H9 (cell line): ENCODE measurements around the gene LRRC28. TPM values are rescaled to one million over a fixed set of nuclear protein-coding genes. Genes with fewer than 3 reads are reported as not detected.

Experiments used
- DNase-seq: peaks from one replicate; pipeline ENCODE4 v3.0.0-alpha.2; 2017
- H2AFZ ChIP-seq: one replicate; pipeline ENCODE4 v1.6.1; 2013; ENCODE audit warnings: mild to moderate bottlenecking, low read length, control low read depth, moderate library complexity
- H2AK5ac ChIP-seq: 2 replicates; pipeline ENCODE4 v1.6.1; 2013; ENCODE audit warnings: low read length, control low read depth, mixed read lengths; ENCODE audit not compliant: insufficient read length
- H2BK120ac ChIP-seq: one replicate; pipeline ENCODE4 v1.6.1; 2013; ENCODE audit warnings: low read depth, mild to moderate bottlenecking, low read length, control low read depth, inconsistent platforms; ENCODE audit not compliant: poor library complexity, severe bottlenecking
- H2BK12ac ChIP-seq: 2 replicates; pipeline ENCODE4 v1.6.1; 2013; ENCODE audit warnings: low read length, control low read depth, mixed read lengths, low read depth; ENCODE audit not compliant: insufficient read length
- H2BK15ac ChIP-seq: 2 replicates; pipeline ENCODE4 v1.6.1; 2013; ENCODE audit warnings: low read depth, low read length, control low read depth
- H2BK20ac ChIP-seq: one replicate; pipeline ENCODE4 v1.6.1; 2013; ENCODE audit warnings: low read depth, mild to moderate bottlenecking, low read length, control low read depth, inconsistent platforms; ENCODE audit not compliant: poor library complexity, severe bottlenecking
- H2BK5ac ChIP-seq: 2 replicates; pipeline ENCODE4 v1.6.1; 2013; ENCODE audit warnings: low read length, control low read depth, mixed read lengths; ENCODE audit not compliant: insufficient read length
- H3K14ac ChIP-seq: 2 replicates; pipeline ENCODE4 v1.6.1; 2013; ENCODE audit warnings: low read length, control low read depth; ENCODE audit not compliant: insufficient read depth
- H3K18ac ChIP-seq: 2 replicates; pipeline ENCODE4 v1.6.1; 2013; ENCODE audit warnings: low read depth, mild to moderate bottlenecking, mixed read lengths, low read length, control low read depth; ENCODE audit not compliant: insufficient read length
- H3K23ac ChIP-seq: 2 replicates; pipeline ENCODE4 v1.6.1; 2013; ENCODE audit warnings: low read length, control low read depth, mixed read lengths, low read depth; ENCODE audit not compliant: insufficient read length
- H3K23me2 ChIP-seq: 2 replicates; pipeline ENCODE4 v1.6.1; 2013; ENCODE audit warnings: low read depth, mild to moderate bottlenecking, mixed read lengths, low read length, control low read depth; ENCODE audit not compliant: insufficient read length, poor library complexity, severe bottlenecking
- H3K27ac ChIP-seq: 2 replicates; pipeline ENCODE4 v1.5.1; 2013; ENCODE audit warnings: low read length, control low read depth, mixed read lengths, low read depth; ENCODE audit not compliant: insufficient read length
- H3K27me3 ChIP-seq: 2 replicates; pipeline ENCODE4 v1.6.1; 2013; ENCODE audit warnings: low read length, control low read depth, inconsistent platforms; ENCODE audit not compliant: insufficient read depth
- H3K4ac ChIP-seq: 2 replicates; pipeline ENCODE4 v1.6.1; 2013; ENCODE audit warnings: low read depth, mild to moderate bottlenecking, control low read depth, inconsistent platforms, low read length, moderate library complexity
- H3K4me1 ChIP-seq: 2 replicates; pipeline ENCODE4 v1.6.1; 2013; ENCODE audit warnings: low read length, control low read depth, inconsistent platforms; ENCODE audit not compliant: insufficient read depth
- H3K4me2 ChIP-seq: 2 replicates; pipeline ENCODE4 v1.6.1; 2013; ENCODE audit warnings: low read length, control low read depth, mixed read lengths; ENCODE audit not compliant: insufficient read length, insufficient read depth
- H3K56ac ChIP-seq: 2 replicates; pipeline ENCODE4 v1.6.1; 2013; ENCODE audit warnings: low read depth, mild to moderate bottlenecking, mixed read lengths, low read length, control low read depth; ENCODE audit not compliant: insufficient read length
- H3K79me1 ChIP-seq: 2 replicates; pipeline ENCODE4 v1.6.1; 2013; ENCODE audit warnings: low read depth, mild to moderate bottlenecking, moderate library complexity, low read length, control low read depth, inconsistent platforms; ENCODE audit not compliant: insufficient read depth, poor library complexity, severe bottlenecking
- H3K79me2 ChIP-seq: 2 replicates; pipeline ENCODE4 v1.6.1; 2013; ENCODE audit warnings: low read length, control low read depth, inconsistent platforms; ENCODE audit not compliant: insufficient read depth
- H3K9ac ChIP-seq: 2 replicates; pipeline ENCODE4 v1.6.1; 2013; ENCODE audit warnings: low read length, control low read depth, mixed read lengths; ENCODE audit not compliant: insufficient read length; ENCODE audit errors: extremely low read depth
- H3K9me3 ChIP-seq: one replicate; pipeline ENCODE4 v1.6.1; 2013; ENCODE audit warnings: low read depth, low read length, inconsistent platforms; ENCODE audit not compliant: control insufficient read depth
- H3T11ph ChIP-seq: one replicate; pipeline ENCODE4 v1.6.1; 2013; ENCODE audit warnings: mild to moderate bottlenecking, low read length, control low read depth, inconsistent platforms
- H4K20me1 ChIP-seq: one replicate; pipeline ENCODE4 v1.6.1; 2013; ENCODE audit not compliant: control insufficient read depth, insufficient read length, insufficient read depth
- H4K5ac ChIP-seq: 2 replicates; pipeline ENCODE4 v1.6.1; 2013; ENCODE audit warnings: low read depth, mild to moderate bottlenecking, mixed read lengths, low read length, control low read depth; ENCODE audit not compliant: insufficient read length
- H4K8ac ChIP-seq: replicated peaks from 2 replicates; pipeline ENCODE4 v1.6.1; 2013; ENCODE audit warnings: low read length, control low read depth, mixed read lengths, low read depth; ENCODE audit not compliant: insufficient read length
- H4K91ac ChIP-seq: 2 replicates; pipeline ENCODE4 v1.6.1; 2013; ENCODE audit warnings: low read depth, mild to moderate bottlenecking, moderate library complexity, mixed read lengths, low read length, control low read depth; ENCODE audit not compliant: insufficient read length
- H3K27ac Mint-ChIP-seq, 3 experiments: 2 replicates in 2 of 3; 3 replicates in 1 of 3; pipeline ENCODE4 v1.8.0; 2020 to 2021; ENCODE audit warnings: mixed read lengths in 3 of 3, mild to moderate bottlenecking in 1 of 3, moderate library complexity in 1 of 3
- H3K27me3 Mint-ChIP-seq: 2 replicates; pipeline ENCODE4 v1.8.0; 2021; ENCODE audit warnings: low read depth, mild to moderate bottlenecking, moderate library complexity, mixed read lengths
- H3K36me3 Mint-ChIP-seq, 3 experiments: 2 replicates in 2 of 3; 3 replicates in 1 of 3; pipeline ENCODE4 v1.8.0; 2020 to 2021; ENCODE audit warnings: low read depth in 3 of 3, mixed read lengths in 3 of 3; ENCODE audit not compliant: insufficient read depth in 1 of 3
- H3K4me1 Mint-ChIP-seq, 2 experiments: 2 replicates each; pipeline ENCODE4 v1.8.0; 2020; ENCODE audit warnings: mixed read lengths in 2 of 2
- H3K4me3 Mint-ChIP-seq, 2 experiments: 2 replicates in 1 of 2; 3 replicates in 1 of 2; pipeline ENCODE4 v1.8.0; 2020 to 2021; ENCODE audit warnings: mild to moderate bottlenecking in 2 of 2, mixed read lengths in 2 of 2, moderate library complexity in 1 of 2
- H3K9me3 Mint-ChIP-seq, 2 experiments: 2 replicates in 1 of 2; 3 replicates in 1 of 2; pipeline ENCODE4 v1.8.0; 2020; ENCODE audit warnings: mild to moderate bottlenecking in 2 of 2, mixed read lengths in 2 of 2, moderate library complexity in 1 of 2
- CTCF ChIP-seq: fragments of 200-600 bp; sonication (generic); conservative IDR thresholded peaks from 3 replicates; pipeline ENCODE4 v1.8.0; 2021; ENCODE audit warnings: antibody characterized with exemption, mild to moderate bottlenecking
- WGBS: extraction: QIAGEN DNeasy Blood & Tissue Kit; methylation state at CpG from one replicate; pipeline ENCODE4 v1.1.7; 2013; ENCODE audit warnings: missing lambda C conversion rate, low lambda C conversion rate, mixed read lengths; ENCODE audit not compliant: insufficient read length; ENCODE audit errors: extremely low coverage; 5-methylcytosine and 5-hydroxymethylcytosine counted together
- total RNA-seq: library from RNA; stranded (reverse); gene quantifications from 2 replicates; pipeline ENCODE4 v1.2.1, GENCODE V29; 2021

LRRC28 gene
- total RNA-seq, 1 experiment from 2014 or later = 17.6 TPM

GRCh38 chr15:99421172-99421656 is 169.9 kb downstream of the LRRC28 start:
- Mint-ChIP-seq H3K27me3 (no peaks in the 10 kb centered on the region; the same call in none of the 2 replicates), H3K4me3 (no peak overlapping the region), H3K4me1 (peaks cover 10 to 15% of the 10 kb centered on the region in 2 experiments), H3K9me3 (peaks cover 2 to 9% of the 10 kb centered on the region in 2 experiments; a peak in 3 of 5 replicates), H3K27ac (peak overlapping the region in 1 of 3 experiments; percentile 53; a peak in 1 of 7 replicates), H3K36me3 (no peaks in the 10 kb centered on the region)
- Histone ChIP-seq H4K8ac (no peak overlapping the region), H3K79me2 (no peaks in the 10 kb centered on the region), H2AFZ (no peak overlapping the region), H3K23me2 (no peaks in the 10 kb centered on the region), H3K4ac (no peak overlapping the region), H4K20me1 (no peaks in the 10 kb centered on the region), H2BK15ac (no peak overlapping the region), H2BK20ac (no peak overlapping the region), H3K4me2 (no peak overlapping the region), H3K27me3 (no peaks in the 10 kb centered on the region), H4K91ac (no peak overlapping the region), H3K23ac (no peak overlapping the region), H3K79me1 (no peaks in the 10 kb centered on the region), H3K14ac (no peak overlapping the region), H2AK5ac (no peak overlapping the region), H3K4me1 (no peaks in the 10 kb centered on the region), H3K9me3 (no peaks in the 10 kb centered on the region), H3K27ac (no peak overlapping the region), H3K18ac (no peak overlapping the region), H3T11ph (no peak overlapping the region), H2BK12ac (no peak overlapping the region), H2BK120ac (no peak overlapping the region), H3K56ac (no peak overlapping the region), H3K9ac (no peak overlapping the region), H4K5ac (no peak overlapping the region), H2BK5ac (no peak overlapping the region)
- no CpG with 5 or more reads among the region's 6 CpGs for WGBS
- no peak for TF ChIP-seq CTCF
- DNase-seq = no peak
